Upper lobe of left lung (tissue), 6 donors: ENCODE data around the gene STN1. TPM values are rescaled to one million over a fixed set of nuclear protein-coding genes. Genes with fewer than 3 reads are reported as not detected.

Experiments used
- ATAC-seq, 2 donors: fragments of 200-7000 bp; cut with Tn5 transposase; one replicate each; pipeline ENCODE4 v1.9.1; 2022; ENCODE audit warnings: mild to moderate bottlenecking in 2 of 2, moderate library complexity in 2 of 2; ENCODE audit not compliant: low FRiP score in 2 of 2
- DNase-seq, 2 donors: peaks; one replicate each; pipeline ENCODE4 v3.0.0-alpha.2; 2019 to 2020
- H3K27ac ChIP-seq, 4 donors: fragments of 200-600 bp; sonication (generic); one replicate each; pipeline ENCODE4 v1.5.1; 2016 to 2019
- H3K27me3 ChIP-seq, 4 donors: fragments of 200-600 bp; sonication (generic); one replicate each; pipeline ENCODE4 v1.5.1; 2017 to 2019
- H3K36me3 ChIP-seq, 4 donors: fragments of 200-600 bp; sonication (generic); one replicate each; pipeline ENCODE4 v1.5.1; 2016 to 2019
- H3K4me1 ChIP-seq, 4 donors: fragments of 200-600 bp; sonication (generic); one replicate each; pipeline ENCODE4 v1.5.1; 2018 to 2019
- H3K4me3 ChIP-seq, 4 donors: fragments of 200-600 bp; sonication (generic); one replicate each; pipeline ENCODE4 v1.5.1; 2017 to 2019; ENCODE audit warnings: mild to moderate bottlenecking in 2 of 4, moderate library complexity in 1 of 4
- H3K9me3 ChIP-seq, 4 donors: fragments of 200-600 bp; sonication (generic); one replicate each; pipeline ENCODE4 v1.5.1; 2018 to 2019
- EP300 ChIP-seq, 4 donors: sonication (generic); formaldehyde crosslinking; IDR thresholded peaks; one replicate each; pipeline ENCODE4 v1.5.1; 2017; ENCODE audit warnings: antibody characterized with exemption in 4 of 4, control low read depth in 2 of 4
- POLR2A ChIP-seq, 4 donors: fragments of 450-650 bp; IDR thresholded peaks; one replicate each; pipeline ENCODE4 v1.5.1; 2016 to 2017; ENCODE audit warnings: antibody characterized with exemption in 4 of 4, mild to moderate bottlenecking in 2 of 4
- POLR2AphosphoS5 ChIP-seq, 2 donors: sonication (generic); formaldehyde crosslinking; IDR thresholded peaks; one replicate each; pipeline ENCODE4 v1.5.1; 2017; ENCODE audit warnings: antibody characterized with exemption in 2 of 2
- WGBS, 2 donors: methylation state at CpG; one replicate each; pipeline ENCODE4 v1.1.5; 2017 to 2018; 5-methylcytosine and 5-hydroxymethylcytosine counted together
- total RNA-seq, 6 donors: library from RNA; depleted of rRNA in 4 of 6; stranded (reverse); fragments of >200 nt in 4 of 6; gene quantifications; one replicate each; pipeline versions ENCODE4 v1.1.0 to v1.2.1, GENCODE V29; 2016 to 2021
- TF ChIP-seq, protein P1 (sequence below), 6 experiments: fragments of 450-650 bp in 4 of 6; fragments of 200-600 bp in 2 of 6; sonication (generic) in 2 of 6; IDR thresholded peaks; one replicate each; pipeline ENCODE4 v1.5.1; 2016 to 2019; ENCODE audit warnings: antibody characterized with exemption in 6 of 6
- donor health status: DM: no; HTN: no; CAD: no; lungs with moderate emphysema.
- donor health status: DM: no; HTN: yes; CAD: no; lungs with severe emphysema.

Gene STN1
- total RNA-seq, 6 donors from 2014 or later = 36.3 to 71.4 (median 53.4) TPM

DNA sequence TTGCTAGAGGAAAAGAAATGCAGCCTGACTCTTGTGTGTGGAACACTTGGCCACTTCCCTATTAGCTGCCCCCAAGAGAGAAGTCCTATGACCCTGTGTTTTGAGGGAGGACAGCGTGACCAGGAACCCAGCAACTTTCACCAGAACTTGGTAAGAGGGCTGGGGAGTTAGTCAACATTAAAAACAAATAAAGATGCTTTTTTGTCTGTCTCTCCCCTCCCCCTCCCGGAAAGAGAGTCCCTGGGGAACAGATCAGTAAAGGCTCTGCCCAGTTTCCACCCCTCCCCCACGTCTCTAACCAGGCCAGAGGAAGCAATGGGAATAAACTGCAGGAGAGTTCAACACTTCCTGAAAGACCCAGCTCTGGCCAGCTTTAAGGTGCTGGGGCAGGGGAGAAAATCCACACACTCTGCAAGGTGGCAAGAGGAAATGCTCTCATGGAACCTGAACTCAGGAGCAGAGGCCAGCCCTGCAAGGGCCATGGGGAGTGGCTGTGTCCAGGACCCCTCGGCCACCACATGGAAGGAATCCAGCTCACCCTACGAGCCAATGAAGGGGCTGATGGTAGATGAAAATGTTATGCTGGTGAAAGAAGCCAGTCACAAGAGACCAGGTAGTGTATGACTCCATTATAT is 84.1 kb downstream of the STN1 start:
- peaks cover 0 to 3% (median 0%) of the 10 kb centered on the region in 4 donors for H3K9me3 ChIP-seq

DNA sequence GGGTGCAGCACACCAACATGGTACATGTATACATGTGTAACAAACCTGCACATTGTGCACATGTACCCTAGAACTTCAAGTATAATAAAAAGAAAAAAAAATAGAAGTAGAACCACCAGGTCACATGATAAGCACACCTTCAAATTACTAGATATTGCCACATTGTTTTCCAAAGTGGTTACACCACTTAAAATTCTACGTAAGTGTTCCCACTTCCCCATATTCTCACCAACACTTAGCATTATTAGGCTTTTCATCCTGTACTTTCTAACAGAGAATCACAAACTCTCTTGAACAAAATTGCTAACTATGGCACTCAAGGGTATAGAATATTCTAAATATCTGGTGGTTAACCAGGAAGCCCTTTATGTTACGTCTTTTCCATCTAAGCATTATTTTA is 85.2 kb downstream of the STN1 start:
- H3K4me1 ChIP-seq = peaks cover 27 to 48% (median 35%) of the 10 kb centered on the region in 4 donors
- DNase-seq (no peak), ATAC-seq (no peak)
- H3K36me3 ChIP-seq = no peaks in the 10 kb centered on the region
- TF ChIP-seq EP300 (IDR thresholded peaks at IDR 0.05) (no peak), POLR2AphosphoS5 (IDR thresholded peaks at IDR 0.05) (no peak), POLR2A (IDR thresholded peaks at IDR 0.05) (no peak)
- TF ChIP-seq, protein P1, sequence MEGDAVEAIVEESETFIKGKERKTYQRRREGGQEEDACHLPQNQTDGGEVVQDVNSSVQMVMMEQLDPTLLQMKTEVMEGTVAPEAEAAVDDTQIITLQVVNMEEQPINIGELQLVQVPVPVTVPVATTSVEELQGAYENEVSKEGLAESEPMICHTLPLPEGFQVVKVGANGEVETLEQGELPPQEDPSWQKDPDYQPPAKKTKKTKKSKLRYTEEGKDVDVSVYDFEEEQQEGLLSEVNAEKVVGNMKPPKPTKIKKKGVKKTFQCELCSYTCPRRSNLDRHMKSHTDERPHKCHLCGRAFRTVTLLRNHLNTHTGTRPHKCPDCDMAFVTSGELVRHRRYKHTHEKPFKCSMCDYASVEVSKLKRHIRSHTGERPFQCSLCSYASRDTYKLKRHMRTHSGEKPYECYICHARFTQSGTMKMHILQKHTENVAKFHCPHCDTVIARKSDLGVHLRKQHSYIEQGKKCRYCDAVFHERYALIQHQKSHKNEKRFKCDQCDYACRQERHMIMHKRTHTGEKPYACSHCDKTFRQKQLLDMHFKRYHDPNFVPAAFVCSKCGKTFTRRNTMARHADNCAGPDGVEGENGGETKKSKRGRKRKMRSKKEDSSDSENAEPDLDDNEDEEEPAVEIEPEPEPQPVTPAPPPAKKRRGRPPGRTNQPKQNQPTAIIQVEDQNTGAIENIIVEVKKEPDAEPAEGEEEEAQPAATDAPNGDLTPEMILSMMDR (IDR thresholded peaks at IDR 0.05) = no peak
- H3K4me3 ChIP-seq = no peak overlapping the region
- 80 to 91% methylated on average over 2 of the region's 2 CpGs for WGBS, 2 donors
- peaks cover 0 to 3% (median 0%) of the 10 kb centered on the region in 4 donors for H3K9me3 ChIP-seq
- no peak overlapping the region for H3K27ac ChIP-seq
- no peaks in the 10 kb centered on the region for H3K27me3 ChIP-seq

More for the DNA sequence above, 84.1 kb downstream of the STN1 start:
- DNase-seq = no peak
- no peak overlapping the region for H3K4me3 ChIP-seq
- peaks cover 27 to 47% (median 35%) of the 10 kb centered on the region in 4 donors for H3K4me1 ChIP-seq
- ATAC-seq = peak in 1 of 2 donors; percentile 50
- no peaks in the 10 kb centered on the region for H3K27me3 ChIP-seq
- 56 to 59% methylated on average over 5 of the region's 5 CpGs for WGBS, 2 donors
- H3K27ac ChIP-seq = peak overlapping the region; percentile 23 to 55 (median 47)
- no peaks in the 10 kb centered on the region for H3K36me3 ChIP-seq
- TF ChIP-seq POLR2AphosphoS5 (IDR thresholded peaks at IDR 0.05) (peak in 1 of 2 donors; percentile 37), EP300 (IDR thresholded peaks at IDR 0.05) (no peak)

Other genes starting within 250 kb of the STN1 start
- 10 to 100 TPM; 19.6 to 42.2 (median 30.8) TPM for gene SH3PXD2A, start 62.6 kb downstream of the STN1 start, total RNA-seq
- 100 to 1,000 TPM in 1 of 6 donors, 10 to 100 TPM in 5; 38.7 to 103 (median 58.1) TPM for gene SLK, start 49.0 kb upstream of the STN1 start, total RNA-seq
- 1 to 10 TPM; 1.0 to 2.0 (median 1.6) TPM for gene COL17A1, start 167.7 kb upstream of the STN1 start, total RNA-seq
- 10 to 100 TPM in 1 of 6 donors, 1 to 10 TPM in 5; 3.1 to 11.9 (median 7.3) TPM for gene SFR1, start 204.0 kb upstream of the STN1 start, total RNA-seq